Measurements from ENCODE around the gene PAPPA. TPM values are rescaled to one million over a fixed set of nuclear protein-coding genes. Genes with fewer than 3 reads are reported as not detected.

PAPPA gene
- total RNA-seq, 1 experiment from 2014 or later = 1.9 TPM

DNA sequence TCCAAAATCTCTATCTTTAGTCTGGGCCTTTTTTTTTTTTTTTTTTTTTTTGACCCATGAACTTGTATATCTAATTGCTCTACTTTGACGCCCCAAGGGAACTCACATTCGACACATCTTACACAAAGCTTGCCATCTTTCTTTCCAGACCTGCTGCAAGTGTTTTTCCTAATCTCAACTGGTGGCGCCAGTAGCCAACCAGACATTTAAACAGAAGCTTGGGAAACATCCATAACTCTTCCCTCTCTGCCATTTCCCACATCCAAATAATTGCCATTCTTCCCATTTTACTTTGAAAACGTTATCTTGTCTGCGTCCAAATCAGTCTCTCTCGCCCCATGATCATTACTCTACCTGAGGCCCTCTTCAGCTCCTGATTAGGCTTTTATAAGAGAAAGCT, 130.9 kb downstream of the PAPPA start:
- in situ Hi-C loops (cut with HindIII; ENCODE audit: low pct_unique_long_range_greater_than_20kb, low sequenced_read_pairs) = no loop called here

DNA sequence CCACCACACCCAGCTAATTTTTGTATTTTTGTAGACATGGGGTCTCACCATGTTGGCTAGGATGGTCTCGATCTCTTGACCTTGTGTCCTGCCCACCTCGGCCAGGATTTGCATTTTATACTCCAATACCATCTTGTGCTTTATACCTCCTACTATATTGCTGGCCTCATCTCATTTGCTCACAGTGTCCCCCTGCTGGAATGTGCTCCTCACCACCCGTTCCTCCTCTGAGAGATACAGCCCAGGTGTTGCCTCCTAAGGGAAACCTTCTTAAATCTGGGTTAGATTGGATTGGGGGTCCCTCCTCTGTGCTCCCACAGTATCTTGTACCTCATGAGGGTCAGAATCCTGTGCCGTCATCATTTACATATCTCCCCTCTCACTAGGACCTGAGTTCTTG, 131.7 kb downstream of the PAPPA start:
- no peak for DNase-seq (ENCODE audit: low read depth)
- in situ Hi-C loops (cut with HindIII; ENCODE audit: low pct_unique_long_range_greater_than_20kb, low sequenced_read_pairs) = no loop called here

More for the DNA sequence above, 130.9 kb downstream of the PAPPA start:
- DNase-seq (ENCODE audit: low read depth) = no peak

DNA sequence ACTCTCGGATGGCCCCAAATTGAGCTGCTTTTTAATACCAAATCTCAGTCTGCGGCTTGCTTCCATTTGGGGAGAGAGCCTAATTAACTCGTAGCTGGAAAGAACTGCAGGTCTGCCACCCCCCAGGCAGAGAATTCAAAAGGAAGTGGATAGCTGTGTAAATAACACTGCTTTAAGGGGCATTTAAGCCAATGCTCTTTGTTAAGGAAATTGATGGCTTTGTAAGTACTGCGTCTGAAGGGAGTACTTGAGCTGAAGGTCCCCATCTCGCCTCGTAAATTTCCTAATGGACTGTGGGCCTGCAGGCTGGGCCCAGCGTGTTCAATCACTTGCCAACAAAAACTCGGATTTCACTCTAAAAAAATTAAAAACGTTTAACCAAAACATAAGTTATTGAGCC, 132.7 kb downstream of the PAPPA start:
- in situ Hi-C loops (cut with HindIII; ENCODE audit: low pct_unique_long_range_greater_than_20kb, low sequenced_read_pairs) = no loop called here
- no peak for DNase-seq (ENCODE audit: low read depth)

- no peak for DNase-seq (ENCODE audit: low read depth)
- in situ Hi-C loops (cut with HindIII; ENCODE audit: low pct_unique_long_range_greater_than_20kb, low sequenced_read_pairs) = no loop called here
These were observed 134.1 kb downstream of the PAPPA start for GRCh38 chr9:116287721-116288120.

- in situ Hi-C loops (cut with HindIII; ENCODE audit: low pct_unique_long_range_greater_than_20kb, low sequenced_read_pairs) = no loop called here
- DNase-seq (ENCODE audit: low read depth) = peak; percentile 2
These were observed 135.1 kb downstream of the PAPPA start for GRCh38 chr9:116288658-116289057.

DNA sequence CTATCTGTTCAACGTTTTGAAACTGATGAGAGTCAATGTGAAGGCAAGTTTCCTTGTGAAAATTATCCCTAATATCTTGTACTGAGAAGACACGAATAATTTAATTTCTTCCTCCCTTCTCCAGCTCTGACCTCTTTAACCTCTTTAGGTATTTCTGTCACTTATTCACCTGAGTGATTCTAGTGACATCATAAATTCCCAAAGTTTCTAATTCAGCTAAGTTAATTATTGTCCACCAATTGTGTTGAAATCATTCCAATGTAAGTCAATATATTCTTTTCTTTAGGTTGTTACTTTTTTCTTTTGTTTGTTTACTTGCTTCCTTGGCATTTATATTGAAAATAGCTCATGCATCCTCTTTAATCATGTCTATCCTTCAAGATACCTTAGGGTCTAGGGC, 143.8 kb downstream of the PAPPA start:
- peak; percentile 28 for DNase-seq (ENCODE audit: low read depth)
- in situ Hi-C loops (cut with HindIII; ENCODE audit: low pct_unique_long_range_greater_than_20kb, low sequenced_read_pairs) = no loop called here

GRCh38 chr9:116298249-116298648, 144.7 kb downstream of the PAPPA start:
- DNase-seq (ENCODE audit: low read depth) = no peak
- in situ Hi-C loops (cut with HindIII; ENCODE audit: low pct_unique_long_range_greater_than_20kb, low sequenced_read_pairs) = no loop called here

DNA sequence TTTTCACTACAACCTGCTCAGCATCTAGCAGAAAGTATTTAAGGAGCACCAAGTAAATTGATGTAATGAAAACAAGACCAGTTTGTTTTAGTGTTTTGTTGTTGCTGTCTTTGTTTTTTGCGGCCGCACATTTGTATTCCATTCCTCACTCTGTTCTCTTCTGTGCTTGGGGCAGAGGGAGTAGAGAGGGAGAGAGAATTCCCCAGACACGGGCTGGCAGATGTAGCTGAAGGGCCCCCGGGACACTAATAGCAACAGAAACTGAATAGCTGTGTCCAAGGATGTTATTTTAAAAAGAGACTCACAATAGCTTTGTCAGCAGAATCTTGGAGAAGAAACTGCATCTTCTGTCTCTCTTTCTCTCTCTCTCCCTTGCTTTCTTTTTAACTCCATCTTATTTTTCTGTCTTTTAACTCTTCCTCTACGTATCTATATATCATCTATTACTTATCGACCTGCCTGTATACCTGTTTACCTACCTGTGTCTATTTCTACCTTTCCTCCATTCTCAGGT, 145.3 kb downstream of the PAPPA start:
- no peak for DNase-seq (ENCODE audit: low read depth)
- in situ Hi-C loops (cut with HindIII; ENCODE audit: low pct_unique_long_range_greater_than_20kb, low sequenced_read_pairs) = no loop called here

- in situ Hi-C loops (cut with HindIII; ENCODE audit: low pct_unique_long_range_greater_than_20kb, low sequenced_read_pairs) = no loop called here
- DNase-seq (ENCODE audit: low read depth) = no peak
These were observed 146.8 kb downstream of the PAPPA start for GRCh38 chr9:116300360-116300870.

- no peak for DNase-seq (ENCODE audit: low read depth)
- in situ Hi-C loops (cut with HindIII; ENCODE audit: low pct_unique_long_range_greater_than_20kb, low sequenced_read_pairs) = no loop called here
These were observed 149.7 kb downstream of the PAPPA start for GRCh38 chr9:116303270-116303669.

DNA sequence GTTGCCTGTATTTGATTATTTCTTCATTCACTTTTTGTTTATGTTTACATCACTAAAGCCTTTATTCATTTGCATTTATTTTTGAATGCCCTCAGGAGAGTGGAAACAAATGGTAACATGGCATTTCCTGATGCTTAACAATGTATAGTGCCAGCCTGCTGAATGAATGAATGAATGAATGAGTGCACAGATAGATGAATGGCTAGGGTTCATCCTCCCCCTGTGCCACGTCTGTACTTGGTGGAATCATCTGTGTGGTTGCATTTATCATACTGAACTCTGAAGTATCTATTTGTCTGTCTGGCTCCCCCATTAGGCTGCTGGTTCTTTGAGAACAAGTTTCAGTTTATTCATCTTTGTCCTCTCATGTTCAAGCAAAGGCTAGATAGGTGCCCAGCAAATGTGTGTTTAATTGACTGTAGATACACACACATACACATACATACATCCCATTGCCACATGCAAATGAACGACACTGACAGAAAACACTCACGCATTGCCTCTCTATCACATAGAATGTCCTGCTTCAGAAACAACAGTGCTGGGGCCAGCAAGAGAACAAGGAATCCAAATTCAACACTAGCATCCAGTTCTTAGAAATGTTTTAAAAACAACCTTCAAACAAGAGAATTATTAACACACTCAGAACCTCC, 150.4 kb downstream of the PAPPA start:
- no peak for DNase-seq (ENCODE audit: low read depth)
- in situ Hi-C loops (cut with HindIII; ENCODE audit: low pct_unique_long_range_greater_than_20kb, low sequenced_read_pairs) = no loop called here

DNA sequence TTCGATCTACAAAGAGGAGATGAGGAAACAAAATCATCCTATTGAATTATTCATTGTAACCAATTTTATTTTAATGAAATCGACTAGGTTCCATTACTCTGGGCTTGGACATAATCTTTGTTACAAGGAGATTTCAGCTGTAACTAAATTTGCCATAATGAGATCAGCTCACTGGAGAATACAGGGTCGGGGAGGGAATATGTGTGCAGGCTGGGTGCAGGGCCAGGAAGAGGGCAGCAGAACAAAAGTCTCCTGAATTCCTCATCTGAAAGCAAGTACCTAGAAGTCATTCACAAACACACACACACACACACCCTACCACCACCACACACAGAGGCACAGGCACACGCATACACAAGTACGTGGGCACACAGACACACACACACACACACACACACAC, 151.2 kb downstream of the PAPPA start:
- no peak for DNase-seq (ENCODE audit: low read depth)
- in situ Hi-C loops (cut with HindIII; ENCODE audit: low pct_unique_long_range_greater_than_20kb, low sequenced_read_pairs) = no loop called here

DNA sequence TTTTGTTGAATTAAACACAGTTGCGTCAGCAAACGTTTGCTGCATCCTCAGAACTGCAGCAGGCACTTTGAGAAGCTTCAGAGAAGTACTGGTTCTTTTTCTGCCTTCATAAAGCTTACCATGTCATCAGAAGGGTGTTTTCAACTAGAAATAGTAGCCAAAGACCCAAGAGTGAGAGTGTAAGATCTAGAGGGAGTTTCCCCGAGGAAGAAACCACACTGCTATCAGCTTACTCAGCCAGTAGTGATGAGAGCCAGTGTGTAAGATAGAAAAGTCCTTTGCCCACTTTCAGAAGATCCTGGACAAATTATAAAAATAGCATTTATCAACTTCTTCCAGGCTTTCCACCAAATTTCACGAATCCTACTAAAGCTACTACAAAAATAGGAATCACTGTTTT, 154.5 kb downstream of the PAPPA start:
- DNase-seq (ENCODE audit: low read depth) = no peak
- in situ Hi-C loops (cut with HindIII; ENCODE audit: low pct_unique_long_range_greater_than_20kb, low sequenced_read_pairs) = no loop called here

- DNase-seq (ENCODE audit: low read depth) = no peak
- in situ Hi-C loops (cut with HindIII; ENCODE audit: low pct_unique_long_range_greater_than_20kb, low sequenced_read_pairs) = no loop called here
These were observed 156.5 kb downstream of the PAPPA start for GRCh38 chr9:116309900-116310611.

DNA sequence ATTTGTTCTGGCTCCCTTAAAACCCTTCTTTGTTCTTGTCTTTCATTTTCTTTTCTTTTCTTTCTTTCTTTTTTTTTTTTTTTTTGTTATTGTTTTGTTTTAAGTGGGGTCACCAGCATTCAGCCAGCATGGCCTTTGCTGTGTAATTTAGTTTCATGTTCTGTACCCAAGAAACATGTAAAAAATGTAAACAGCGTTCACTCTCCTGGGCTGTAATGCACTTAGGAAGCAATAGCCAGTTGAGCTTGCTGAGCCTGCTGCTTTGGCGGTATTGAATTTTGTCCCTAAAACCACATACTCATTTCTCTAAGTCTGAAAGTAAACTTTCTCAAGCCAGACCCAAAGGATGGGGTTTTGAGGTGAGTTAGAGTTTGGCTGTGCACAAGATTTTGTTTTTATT, 158.6 kb downstream of the PAPPA start:
- DNase-seq (ENCODE audit: low read depth) = no peak
- in situ Hi-C loops (cut with HindIII; ENCODE audit: low pct_unique_long_range_greater_than_20kb, low sequenced_read_pairs) = no loop called here

GRCh38 chr9:116313638-116314037, 160.0 kb downstream of the PAPPA start:
- no peak for DNase-seq (ENCODE audit: low read depth)
- in situ Hi-C loops (cut with HindIII; ENCODE audit: low pct_unique_long_range_greater_than_20kb, low sequenced_read_pairs) = no loop called here

GRCh38 chr9:116316246-116316645, 162.7 kb downstream of the PAPPA start:
- DNase-seq (ENCODE audit: low read depth) = no peak
- in situ Hi-C loops (cut with HindIII; ENCODE audit: low pct_unique_long_range_greater_than_20kb, low sequenced_read_pairs) = no loop called here

DNA sequence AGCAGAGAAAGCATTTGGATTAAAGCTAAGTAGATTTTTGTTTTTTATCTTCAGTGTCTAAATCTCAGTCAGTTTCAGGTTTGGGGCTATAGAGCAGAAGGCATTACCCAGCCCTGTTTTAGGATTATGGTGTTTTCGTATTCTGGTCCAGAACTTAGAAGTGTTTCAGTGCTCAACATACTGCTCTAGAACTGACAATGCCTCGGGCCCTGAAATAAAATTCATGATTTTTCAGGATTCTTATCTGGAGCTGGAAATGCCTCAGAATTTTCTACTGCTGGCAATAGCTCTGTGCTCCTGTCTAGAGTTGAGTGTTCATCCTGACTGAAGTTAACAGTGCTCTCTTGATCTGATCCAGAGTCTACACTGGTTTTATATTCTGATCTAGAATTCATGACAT, 163.9 kb downstream of the PAPPA start:
- DNase-seq (ENCODE audit: low read depth) = no peak
- in situ Hi-C loops (cut with HindIII; ENCODE audit: low pct_unique_long_range_greater_than_20kb, low sequenced_read_pairs) = no loop called here

DNA sequence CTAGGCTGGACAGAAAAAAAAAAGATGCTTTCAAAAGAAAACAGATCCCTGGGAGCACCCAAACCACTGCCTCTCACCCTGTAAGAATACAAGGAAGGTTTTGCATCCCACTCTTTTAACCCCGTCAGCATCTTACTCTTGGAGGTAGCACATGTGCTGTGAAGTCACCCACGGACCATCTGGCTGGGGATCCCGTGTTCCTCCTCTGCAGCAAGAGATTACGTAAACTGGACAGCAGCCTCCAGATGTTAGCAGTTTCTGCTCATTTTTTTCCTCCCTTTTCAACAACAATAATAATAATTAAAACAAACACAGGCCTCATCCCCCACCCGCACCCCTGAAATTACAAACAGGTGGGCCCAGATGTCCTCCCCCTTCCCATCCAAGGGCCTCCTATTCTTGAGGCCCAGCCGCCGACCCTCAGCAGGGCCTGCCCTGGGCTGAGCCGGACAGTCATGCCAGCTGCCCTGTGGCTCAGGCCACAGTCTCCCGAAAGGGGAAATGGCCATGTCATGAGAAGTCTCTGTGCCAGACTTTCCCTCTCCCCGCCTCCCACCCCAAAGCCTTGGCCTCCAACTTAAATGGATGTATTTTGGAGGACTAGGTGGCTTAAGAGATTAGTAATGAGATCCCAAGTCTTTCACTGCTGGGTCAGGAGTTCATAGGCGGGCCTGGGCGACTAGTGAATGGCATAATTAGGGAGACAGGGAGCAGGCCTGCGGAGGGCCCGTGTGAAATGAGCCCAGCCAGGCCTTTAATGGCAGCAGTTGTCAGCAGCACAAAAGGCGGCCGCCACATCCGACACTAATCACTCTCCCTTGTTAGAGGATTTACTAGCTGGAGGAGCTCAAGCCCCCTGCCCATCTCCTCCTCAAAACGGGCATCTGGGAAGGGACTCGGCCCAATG, 165.1 kb downstream of the PAPPA start:
- in situ Hi-C loops (cut with HindIII; ENCODE audit: low pct_unique_long_range_greater_than_20kb, low sequenced_read_pairs) = no loop called here
- no peak for DNase-seq (ENCODE audit: low read depth)
